GM19035 (cell line): Measurements from ENCODE around the gene SLC8B1.

Source experiments
- ATAC-seq: cut with Tn5 transposase; IDR thresholded peaks from one replicate; pipeline ENCODE4 v1.9.1; 2021; ENCODE audit not compliant: unreplicated experiment

Gene SLC8B1

GRCh38 chr12:113325916-113326315, 9.0 kb downstream of the SLC8B1 start:
- ATAC-seq = no peak

- no peak for ATAC-seq
Observed at GRCh38 chr12:113322343-113322742, 12.6 kb downstream of the SLC8B1 start.

- ATAC-seq = no peak
Observed at GRCh38 chr12:113320401-113320800, 14.5 kb downstream of the SLC8B1 start.

GRCh38 chr12:113318900-113319628, 15.8 kb downstream of the SLC8B1 start:
- no peak for ATAC-seq

GRCh38 chr12:113318046-113318656, 16.8 kb downstream of the SLC8B1 start:
- ATAC-seq = no peak

GRCh38 chr12:113317122-113317521, 17.8 kb downstream of the SLC8B1 start:
- ATAC-seq = no peak

GRCh38 chr12:113316155-113316554, 18.8 kb downstream of the SLC8B1 start:
- no peak for ATAC-seq

- ATAC-seq = no peak
Observed at GRCh38 chr12:113315358-113315757, 19.6 kb downstream of the SLC8B1 start.

- ATAC-seq = no peak
Observed at GRCh38 chr12:113314121-113314529, 20.8 kb downstream of the SLC8B1 start.

- ATAC-seq = no peak
Observed at GRCh38 chr12:113310489-113310888, 24.4 kb downstream of the SLC8B1 start.

GRCh38 chr12:113306382-113306781, 28.5 kb downstream of the SLC8B1 start:
- ATAC-seq = no peak

- no peak for ATAC-seq
Observed at GRCh38 chr12:113305281-113305856, 29.5 kb downstream of the SLC8B1 start.

GRCh38 chr12:113302886-113303640, 31.8 kb downstream of the SLC8B1 start:
- ATAC-seq = no peak

- ATAC-seq = no peak
Observed at GRCh38 chr12:113302466-113302865, 32.4 kb downstream of the SLC8B1 start.

- ATAC-seq = no peak
Observed at GRCh38 chr12:113301811-113302210, 33.1 kb downstream of the SLC8B1 start.

- ATAC-seq = no peak
Observed at GRCh38 chr12:113299619-113300237, 35.2 kb downstream of the SLC8B1 start.

GRCh38 chr12:113298861-113299545, 35.9 kb downstream of the SLC8B1 start:
- no peak for ATAC-seq

- ATAC-seq = no peak
Observed at GRCh38 chr12:113298472-113298817, 36.5 kb downstream of the SLC8B1 start.

- ATAC-seq = no peak
Observed at GRCh38 chr12:113297621-113298471, 37.1 kb downstream of the SLC8B1 start.

- no peak for ATAC-seq
Observed at GRCh38 chr12:113297214-113297587, 37.7 kb downstream of the SLC8B1 start.
